Motor neuron (in vitro differentiated cells): Measurements from ENCODE around the gene NRDE2. TPM values are rescaled to one million over a fixed set of nuclear protein-coding genes. Genes with fewer than 3 reads are reported as not detected.

Experiments used
- ATAC-seq, 8 experiments: fragments of 200-7000 bp; cut with Tn5 transposase; replicated peaks in 6 of 8; 2 replicates each; pipeline ENCODE4 v1.8.0; 2021; ENCODE audit warnings: mild to moderate bottlenecking in 8 of 8, moderate library complexity in 8 of 8
- H3K27ac ChIP-seq, 2 donors: fragments of 250-450 bp; sonication (Bioruptor Pico); 2 replicates each; pipeline ENCODE4 v1.9.0; 2021; ENCODE audit warnings: antibody characterized with exemption in 2 of 2, mild to moderate bottlenecking in 2 of 2, moderate library complexity in 1 of 2
- H3K4me1 ChIP-seq, 2 donors: fragments of 250-450 bp; sonication (Bioruptor Pico); replicated peaks in 1 of 2; 2 replicates each; pipeline ENCODE4 v1.6.1; 2021; ENCODE audit warnings: antibody characterized with exemption in 2 of 2, mild to moderate bottlenecking in 2 of 2, moderate library complexity in 1 of 2
- H3K4me3 ChIP-seq, 5 donors: fragments of 250-450 bp; sonication (Bioruptor Pico); 2 replicates each; pipeline ENCODE4 v1.9.0; 2021; ENCODE audit warnings: antibody characterized with exemption in 5 of 5, mild to moderate bottlenecking in 5 of 5, moderate library complexity in 4 of 5
- WGBS, 10 experiments: fragments of 450-650 bp; shearing (Covaris generic); methylation state at CpG; one replicate each; pipeline ENCODE4 v1.0.0; 2022; 5-methylcytosine and 5-hydroxymethylcytosine counted together
- in situ Hi-C, 9 experiments: fragments of 400-800 bp; cut with MboI; loops; one replicate each; pipeline ENCODE4 v1.15.0; 2021; ENCODE audit warnings: low sequenced_read_pairs in 9 of 9, low pct_unique_long_range_greater_than_20kb in 2 of 9; ENCODE audit not compliant: unreplicated experiment in 9 of 9
- total RNA-seq, 8 experiments: library from RNA; unstranded; fragments of 300-600 nt; gene quantifications; 2 replicates each; pipeline versions ENCODE4 v1.2.3 to v1.2.4, GENCODE V29; 2022

The NRDE2 gene, protein sequence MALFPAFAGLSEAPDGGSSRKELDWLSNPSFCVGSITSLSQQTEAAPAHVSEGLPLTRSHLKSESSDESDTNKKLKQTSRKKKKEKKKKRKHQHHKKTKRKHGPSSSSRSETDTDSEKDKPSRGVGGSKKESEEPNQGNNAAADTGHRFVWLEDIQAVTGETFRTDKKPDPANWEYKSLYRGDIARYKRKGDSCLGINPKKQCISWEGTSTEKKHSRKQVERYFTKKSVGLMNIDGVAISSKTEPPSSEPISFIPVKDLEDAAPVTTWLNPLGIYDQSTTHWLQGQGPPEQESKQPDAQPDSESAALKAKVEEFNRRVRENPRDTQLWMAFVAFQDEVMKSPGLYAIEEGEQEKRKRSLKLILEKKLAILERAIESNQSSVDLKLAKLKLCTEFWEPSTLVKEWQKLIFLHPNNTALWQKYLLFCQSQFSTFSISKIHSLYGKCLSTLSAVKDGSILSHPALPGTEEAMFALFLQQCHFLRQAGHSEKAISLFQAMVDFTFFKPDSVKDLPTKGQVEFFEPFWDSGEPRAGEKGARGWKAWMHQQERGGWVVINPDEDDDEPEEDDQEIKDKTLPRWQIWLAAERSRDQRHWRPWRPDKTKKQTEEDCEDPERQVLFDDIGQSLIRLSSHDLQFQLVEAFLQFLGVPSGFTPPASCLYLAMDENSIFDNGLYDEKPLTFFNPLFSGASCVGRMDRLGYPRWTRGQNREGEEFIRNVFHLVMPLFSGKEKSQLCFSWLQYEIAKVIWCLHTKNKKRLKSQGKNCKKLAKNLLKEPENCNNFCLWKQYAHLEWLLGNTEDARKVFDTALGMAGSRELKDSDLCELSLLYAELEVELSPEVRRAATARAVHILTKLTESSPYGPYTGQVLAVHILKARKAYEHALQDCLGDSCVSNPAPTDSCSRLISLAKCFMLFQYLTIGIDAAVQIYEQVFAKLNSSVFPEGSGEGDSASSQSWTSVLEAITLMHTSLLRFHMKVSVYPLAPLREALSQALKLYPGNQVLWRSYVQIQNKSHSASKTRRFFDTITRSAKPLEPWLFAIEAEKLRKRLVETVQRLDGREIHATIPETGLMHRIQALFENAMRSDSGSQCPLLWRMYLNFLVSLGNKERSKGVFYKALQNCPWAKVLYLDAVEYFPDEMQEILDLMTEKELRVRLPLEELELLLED
- 10 to 100 TPM in 3 of 8 experiments, 1 to 10 TPM in 5; 6.4 to 21.6 (median 9.9) TPM for total RNA-seq

GRCh38 chr14:90331497-90332270, at the start of gene NRDE2:
NRDE2 (minus strand) TSS chr14:90331941; CDS start chr14:90331904, 37 bp downstream.
- Histone ChIP-seq H3K4me1 (peaks cover 8% of the 10 kb centered on the region in 2 donors), H3K27ac (peak within 1 kb of the TSS; percentile 70 to 85), H3K4me3 (peak within 1 kb of the TSS; percentile 44 to 60 (median 56))
- in situ Hi-C loops: no loop called here
- 0 to 67% (median 23%) methylated on average over 1 to 26 of the region's 46 CpGs; no CpG with 5 or more reads in 2 of the 10 experiments for WGBS, 10 experiments
- ATAC-seq: peak; percentile 93 to 98 (median 96)

DNA sequence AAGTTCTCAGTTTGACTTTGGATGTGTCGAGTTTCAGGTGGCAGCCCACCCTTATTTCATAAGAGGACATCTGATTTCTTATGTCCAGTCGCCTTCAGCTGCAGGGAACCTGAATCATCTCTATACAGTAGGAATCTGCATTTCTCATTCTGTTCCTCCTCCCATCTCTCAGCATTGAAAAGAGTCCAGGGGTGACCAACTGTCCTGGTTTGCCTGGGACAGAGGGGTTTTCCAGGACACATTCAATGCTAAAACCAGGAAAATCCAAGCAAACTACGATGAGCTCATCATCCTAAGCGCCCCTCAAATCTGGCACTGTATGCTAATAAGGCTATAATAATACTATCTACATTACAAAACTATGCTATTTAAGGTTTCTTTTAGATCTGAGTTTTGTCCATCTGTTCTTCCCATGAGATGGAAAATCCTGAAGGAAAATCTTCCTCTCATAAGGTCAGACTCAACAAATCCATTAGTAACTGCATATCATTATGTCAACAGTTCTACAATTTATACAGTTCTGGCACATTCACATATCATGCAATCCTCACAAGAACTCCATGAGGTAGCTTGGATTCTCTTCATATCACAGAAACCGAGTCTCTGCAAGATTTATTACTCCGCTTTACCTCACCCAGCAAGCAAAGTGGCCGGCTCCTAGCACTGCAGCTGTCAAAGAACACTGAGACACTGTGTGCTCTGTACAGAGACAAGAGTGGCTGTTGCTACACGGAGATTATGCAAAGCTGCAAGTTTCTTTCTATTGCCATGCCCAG, 49.5 kb upstream of the NRDE2 start:
- H3K27ac ChIP-seq: peak overlapping the region; percentile 96 to 98
- ATAC-seq: peak; percentile 0 to 34 (median 20)
- H3K4me1 ChIP-seq: peaks cover 23 to 26% of the 10 kb centered on the region in 2 donors

DNA sequence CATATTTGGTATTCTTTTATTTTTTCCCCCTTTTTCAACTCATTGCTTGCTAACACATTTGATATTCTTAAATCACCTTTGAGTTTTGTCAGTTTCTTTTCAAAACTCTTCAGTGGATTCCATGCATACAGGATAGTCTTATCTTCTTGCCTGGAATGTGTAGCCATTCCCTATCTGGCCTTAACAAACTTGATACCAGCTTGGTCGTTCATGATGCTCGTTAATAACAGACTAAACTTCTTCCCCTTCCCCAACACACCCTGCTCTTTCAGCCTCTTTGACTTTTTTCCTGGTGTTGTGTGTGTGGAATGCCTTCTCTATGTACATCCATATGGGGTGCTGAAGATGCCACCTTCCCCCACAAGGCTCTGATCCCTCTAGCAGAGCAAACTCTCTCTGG, 47.4 kb upstream of the NRDE2 start:
- Histone ChIP-seq H3K27ac (no peak overlapping the region), H3K4me1 (peaks cover 16 to 19% of the 10 kb centered on the region in 2 donors), H3K4me3 (no peak overlapping the region)
- ATAC-seq: no peak
- in situ Hi-C loops: loop anchor here in 1 of 9 experiments (25.0 kb wide), 1 partner anchor 308 kb away; no protein-coding TSS in a partner anchor
- WGBS, 10 experiments: 65 to 100% (median 77%) methylated on average over 2 of the region's 2 CpGs; no CpG with 5 or more reads in 5 of the 10 experiments

More for the DNA sequence above, 49.5 kb upstream of the NRDE2 start:
- WGBS, 10 experiments: 34 to 74% (median 50%) methylated on average over 2 to 7 of the region's 8 CpGs
- peak overlapping the region; percentile 42 to 52 (median 48) for H3K4me3 ChIP-seq
- in situ Hi-C loops: loop anchor here in 1 of 9 experiments (25.0 kb wide), 1 partner anchor 306 kb away; no protein-coding TSS in a partner anchor

- no peak overlapping the region for H3K27ac ChIP-seq
- 14 to 92% (median 82%) methylated on average over 1 to 5 of the region's 6 CpGs; no CpG with 5 or more reads in 1 of the 10 experiments for WGBS, 10 experiments
- in situ Hi-C loops: loop anchor here in 1 of 9 experiments (25.0 kb wide), 1 partner anchor 309 kb away; no protein-coding TSS in a partner anchor
- no peak for ATAC-seq
- H3K4me1 ChIP-seq: peaks cover 11 to 16% of the 10 kb centered on the region in 2 donors
- H3K4me3 ChIP-seq: no peak overlapping the region
These were observed 46.5 kb upstream of the NRDE2 start for GRCh38 chr14:90378249-90378648.

GRCh38 chr14:90375934-90376333, 44.2 kb upstream of the NRDE2 start:
- Histone ChIP-seq H3K4me3 (no peak overlapping the region), H3K4me1 (peaks cover 2 to 5% of the 10 kb centered on the region in 2 donors), H3K27ac (no peak overlapping the region)
- 44 to 100% (median 87%) methylated on average over 1 to 4 of the region's 4 CpGs; no CpG with 5 or more reads in 1 of the 10 experiments for WGBS, 10 experiments
- no peak for ATAC-seq
- in situ Hi-C loops: loop anchor here in 1 of 9 experiments (25.0 kb wide), 1 partner anchor 311 kb away; no protein-coding TSS in a partner anchor

DNA sequence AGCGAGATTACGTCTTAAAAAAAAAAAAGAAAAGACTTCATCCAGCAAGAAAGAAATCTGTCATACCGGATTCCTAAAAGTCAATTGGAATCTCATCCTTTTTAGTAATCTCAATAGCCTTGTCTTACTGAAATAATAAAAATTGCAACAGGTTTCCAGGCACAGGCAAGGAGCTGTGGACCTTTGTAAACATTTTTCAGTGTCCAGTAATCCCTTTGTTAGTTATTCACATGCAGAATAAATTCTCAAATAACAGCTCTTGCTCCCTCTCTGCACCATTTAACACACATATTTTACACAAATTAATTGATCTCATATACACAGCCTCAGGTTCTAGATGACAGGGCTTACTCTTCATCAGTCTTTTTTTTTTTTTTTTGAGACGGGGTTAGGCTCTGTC, 43.1 kb upstream of the NRDE2 start:
- in situ Hi-C loops: loop anchor here in 1 of 9 experiments (25.0 kb wide), 1 partner anchor 312 kb away; no protein-coding TSS in a partner anchor
- ATAC-seq: peak in 1 of 8 experiments; percentile 27
- no peaks in the 10 kb centered on the region for H3K4me1 ChIP-seq
- no peak overlapping the region for H3K27ac ChIP-seq
- WGBS, 10 experiments: 33 to 83% (median 78%) methylated on average over 1 to 3 of the region's 4 CpGs
- H3K4me3 ChIP-seq: no peak overlapping the region

DNA sequence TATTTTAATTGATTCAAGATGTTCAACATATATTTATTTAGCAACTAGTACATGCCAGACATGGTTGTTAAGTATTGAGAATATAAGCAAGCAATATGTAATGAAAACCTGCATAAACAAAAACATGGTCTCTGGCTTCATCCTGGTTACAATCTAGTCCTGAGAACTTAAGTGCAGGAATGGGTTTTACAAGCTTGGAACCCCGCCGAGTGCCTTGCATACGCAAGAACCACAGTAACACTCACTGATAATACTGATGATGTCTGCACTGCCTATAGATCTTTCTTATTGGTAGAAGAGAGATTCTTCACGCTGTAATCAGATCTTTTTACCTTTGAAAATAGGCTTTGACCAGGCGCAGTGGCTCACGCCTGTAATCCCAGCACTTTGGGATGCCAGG, 42.1 kb upstream of the NRDE2 start:
- Histone ChIP-seq H3K4me3 (no peak overlapping the region), H3K4me1 (no peaks in the 10 kb centered on the region), H3K27ac (no peak overlapping the region)
- ATAC-seq: no peak
- in situ Hi-C loops: no loop called here
- 10 to 100% (median 71%) methylated on average over 2 to 6 of the region's 6 CpGs; no CpG with 5 or more reads in 3 of the 10 experiments for WGBS, 10 experiments

DNA sequence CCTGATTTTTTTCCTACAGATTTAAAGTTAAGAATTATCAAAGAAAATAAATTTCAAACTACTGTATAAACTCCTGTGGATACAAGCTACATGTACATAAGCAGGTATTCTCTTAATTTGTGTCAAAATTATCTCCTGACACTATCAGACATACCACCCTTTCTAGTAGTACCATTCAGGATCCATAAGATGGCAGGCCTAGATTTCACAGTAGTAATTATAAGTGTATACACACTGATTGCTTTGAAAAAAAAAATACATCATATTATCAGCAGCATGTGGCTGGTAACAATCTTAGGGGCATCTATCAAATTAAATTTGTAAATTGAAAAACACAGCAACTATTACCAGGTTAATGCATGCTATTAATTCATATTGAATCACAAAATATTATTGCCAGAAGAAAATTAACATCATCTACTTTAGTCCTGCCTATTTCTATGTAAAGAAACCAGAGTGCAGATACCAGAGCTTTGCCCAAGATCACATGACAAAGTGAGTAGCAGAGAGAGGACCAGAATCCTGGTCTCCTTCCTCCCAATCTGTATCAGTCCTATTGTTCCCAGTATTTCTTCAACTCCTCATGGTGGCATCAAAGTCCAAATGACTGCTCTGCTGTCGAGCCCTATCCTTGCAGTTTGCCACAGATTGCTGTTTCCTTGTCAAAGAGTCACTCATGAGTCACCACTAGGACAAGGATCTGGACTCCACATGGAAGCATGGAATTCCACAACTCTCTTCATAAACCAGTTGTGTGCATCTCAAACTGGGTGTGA, 37.4 kb upstream of the NRDE2 start:
- H3K27ac ChIP-seq: no peak overlapping the region
- no peaks in the 10 kb centered on the region for H3K4me1 ChIP-seq
- 0 to 57% (median 42%) methylated on average over 1 of the region's 1 CpG; no CpG with 5 or more reads in 6 of the 10 experiments for WGBS, 10 experiments
- H3K4me3 ChIP-seq: no peak overlapping the region
- peak in 7 of 8 experiments; percentile 20 to 81 (median 36) for ATAC-seq
- in situ Hi-C loops: no loop called here

DNA sequence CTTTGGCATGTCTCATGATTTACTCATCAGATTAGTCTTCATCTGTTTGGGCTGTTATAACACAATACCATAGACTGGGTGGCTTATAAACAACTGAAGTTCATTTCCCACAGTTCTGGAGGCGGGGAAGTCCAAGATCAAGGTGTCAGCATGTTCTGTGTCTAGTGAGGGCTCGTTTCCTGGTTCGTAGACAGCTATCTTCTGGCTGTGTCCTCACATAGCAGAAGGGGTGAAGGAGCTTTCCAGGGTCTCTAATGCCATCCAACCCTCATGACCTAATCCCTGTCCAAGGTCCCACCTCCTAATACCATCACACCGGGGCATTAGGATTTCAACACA, 30.8 kb upstream of the NRDE2 start:
- Histone ChIP-seq H3K27ac (no peak overlapping the region), H3K4me1 (no peaks in the 10 kb centered on the region), H3K4me3 (no peak overlapping the region)
- 67 to 96% (median 82%) methylated on average over 1 to 4 of the region's 4 CpGs; no CpG with 5 or more reads in 4 of the 10 experiments for WGBS, 10 experiments
- in situ Hi-C loops: no loop called here
- ATAC-seq: no peak

DNA sequence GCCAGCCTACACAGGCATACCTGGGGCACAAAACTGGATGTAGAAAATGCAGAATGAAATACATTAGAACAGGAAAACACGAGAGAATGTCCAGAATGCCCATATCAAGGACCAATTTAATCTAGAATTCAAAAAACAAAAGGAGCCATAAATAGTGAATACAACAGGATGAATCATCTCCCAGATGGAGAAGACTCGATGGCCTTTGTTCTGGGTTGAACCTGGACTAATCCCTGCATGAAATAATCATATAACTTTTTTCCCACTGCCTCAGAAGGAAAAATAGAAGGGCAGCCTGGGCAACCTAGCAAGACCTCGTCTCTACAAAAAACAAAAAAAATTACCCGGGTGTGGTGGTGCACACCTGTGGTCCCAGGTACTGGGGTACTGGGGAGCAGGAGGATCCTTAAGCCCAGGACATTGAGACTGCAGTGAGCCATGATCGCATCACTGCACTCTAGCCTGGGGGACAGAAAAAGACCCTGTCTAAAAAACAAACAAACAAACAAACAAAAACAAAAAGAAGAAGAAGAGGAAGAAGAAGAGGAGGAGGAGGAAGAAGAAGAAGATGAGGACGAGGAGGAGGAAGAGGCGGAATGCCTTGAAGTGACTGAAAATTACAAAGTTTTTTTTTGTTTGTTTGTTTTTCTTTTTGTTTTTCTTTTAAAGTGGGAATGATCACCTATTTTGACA, 30.3 kb upstream of the NRDE2 start:
- in situ Hi-C loops: no loop called here
- WGBS, 10 experiments: 41 to 90% (median 70%) methylated on average over 3 to 7 of the region's 7 CpGs
- H3K4me1 ChIP-seq: no peaks in the 10 kb centered on the region
- H3K27ac ChIP-seq: no peak overlapping the region
- no peak overlapping the region for H3K4me3 ChIP-seq
- ATAC-seq: peak in 1 of 8 experiments; percentile 40
